ENCODE results near the gene TMEM132A.
A peak's percentile ranks its signal among the peaks of the same experiment; 100 is the strongest.

Gene TMEM132A

GRCh38 chr11:60985501-60985900 is 61.2 kb downstream of the TMEM132A start:
- no peak for DNase-seq

GRCh38 chr11:60985991-60986915 is 62.0 kb downstream of the TMEM132A start:
- DNase-seq: peak in 4 of 58 donors; percentile 9 to 25 (median 21)
